ENCODE results near the gene SPESP1. TPM values are rescaled to one million over a fixed set of nuclear protein-coding genes. Genes with fewer than 3 reads are reported as not detected.

SPESP1 gene
- polyA plus RNA-seq, 2 of the 4 experiments (the other 2 are of a cell fraction), result not detected

GRCh38 chr15:68921926-68922325, 8.4 kb upstream of the SPESP1 start (continued):
- TF ChIP-seq PBX3 (IDR thresholded peaks at IDR 0.05) (no peak), USF2 (IDR thresholded peaks at IDR 0.05) (no peak)

- DNase-seq (ENCODE audit: low read depth in 1 of 2, low spot score in 1 of 2), result peak; percentile 78 to 90
- ChIA-PET CTCF (interaction anchor here (0.5 to 5.3 kb wide), 97 partner anchors 10 to 1468 kb away, joined by 3 to 39 read pairs (median 4); partner anchors contain the start of gene CLN6), POLR2A (interaction anchor here (0.8 to 1.2 kb wide), 3 partner anchors 31 to 647 kb away, joined by 3 to 5 read pairs (median 3); partner anchors contain the start of gene FEM1B)
- Histone ChIP-seq H3K9me3 (no peaks in the 10 kb centered on the region), H3K4me2 (no peak overlapping the region), H3K4me1 (no peaks in the 10 kb centered on the region), H3K27ac (no peak overlapping the region), H3K4me3 (no peak overlapping the region)
- peak; percentile 96 to 98 for ATAC-seq
- 0% methylated on average over 3 of the region's 8 CpGs for WGBS (ENCODE audit: missing lambda C conversion rate)
- TF ChIP-seq HOXB13 (CRISPR knock-in tag; IDR thresholded peaks at IDR 0.05; ENCODE audit: low read depth) (no peak), RFX5 (IDR thresholded peaks at IDR 0.05) (0 out of 2 replicates have a peak, but pooled peaks have one; percentile 31), CTCF (IDR thresholded peaks at IDR 0.05) (peak; percentile 97), RAD21 (conservative IDR thresholded peaks at IDR 0.05 in 1 of 2, IDR thresholded peaks at IDR 0.05 in 1 of 2) (peak; percentile 96 to 98), CEBPB (IDR thresholded peaks at IDR 0.05) (peak in 1 of 2 experiments; percentile 70; a peak in 1 of 4 replicates), ELK1 (IDR thresholded peaks at IDR 0.05; ENCODE audit: low read depth, low read length) (no peak), SMC3 (IDR thresholded peaks at IDR 0.05) (peak; percentile 88)
- peak; percentile 97 for FAIRE-seq
Observed at GRCh38 chr15:68924866-68925560, 5.3 kb upstream of the SPESP1 start.

- WGBS (ENCODE audit: missing lambda C conversion rate), result 65% methylated on average over 6 of the region's 6 CpGs
- no peaks in the 10 kb centered on the region for H3K9me3 ChIP-seq
- no peak overlapping the region for H3K4me2 ChIP-seq
- POLR2A ChIA-PET, result no interaction called here
- no peaks in the 10 kb centered on the region for H3K4me1 ChIP-seq
- FAIRE-seq, result no peak
- TF ChIP-seq CEBPB (IDR thresholded peaks at IDR 0.05) (0 out of 4 replicates have a peak, but pooled peaks of 1 of the 2 experiments have one; percentile 32), MAFK (IDR thresholded peaks at IDR 0.05; ENCODE audit: partially characterized antibody) (peak; percentile 38), SREBF2 (IDR thresholded peaks at IDR 0.05) (no peak), HDAC2 (IDR thresholded peaks at IDR 0.05) (no peak)
- no peak for ATAC-seq
- CTCF ChIA-PET, result interaction anchor here (0.7 to 4.8 kb wide), 2 partner anchors 8 to 10 kb away, joined by 3 to 27 read pairs; no protein-coding TSS in a partner anchor
- no peak for DNase-seq (ENCODE audit: low read depth in 1 of 2, low spot score in 1 of 2)
- H3K27ac ChIP-seq, result no peak overlapping the region
- no peak overlapping the region for H3K4me3 ChIP-seq
Observed at GRCh38 chr15:68933001-68933400, 2.7 kb downstream of the SPESP1 start.

- Histone ChIP-seq H3K4me2 (no peak overlapping the region), H3K27ac (no peak overlapping the region), H3K9me3 (no peaks in the 10 kb centered on the region), H3K4me3 (no peak overlapping the region), H3K4me1 (no peaks in the 10 kb centered on the region)
- ChIA-PET POLR2A (no interaction called here), CTCF (interaction anchor here (1.0 to 4.8 kb wide), 2 partner anchors 9 to 682 kb away, joined by 3 to 27 read pairs; no protein-coding TSS in a partner anchor)
- DNase-seq (ENCODE audit: low read depth in 1 of 2, low spot score in 1 of 2) (no peak), FAIRE-seq (no peak), ATAC-seq (no peak)
- no peak for TF ChIP-seq EHF (CRISPR knock-in tag; IDR thresholded peaks at IDR 0.05)
- no peak for TF ChIP-seq CBX8 (IDR thresholded peaks at IDR 0.05)
- TF ChIP-seq TFCP2L1 (CRISPR knock-in tag; IDR thresholded peaks at IDR 0.05), result no peak
Observed at GRCh38 chr15:68934341-68934740, 4.0 kb downstream of the SPESP1 start.

Data from A549 (cell line).